HAP-1 (cell line): ENCODE data around the gene POU2F1.

Experiments used
- DNase-seq, 2 experiments: peaks; one replicate each; pipeline ENCODE4 v3.0.0-alpha.2; 2016 to 2020; ENCODE audit warnings: low spot score in 2 of 2
- H3K27me3 ChIP-seq: fragments of 250-450 bp; sonication (Bioruptor Pico); 2 replicates; pipeline ENCODE4 v1.5.1; 2020; ENCODE audit warnings: low read depth, mild to moderate bottlenecking, moderate library complexity
- H3K36me3 ChIP-seq: fragments of 250-450 bp; sonication (Bioruptor Pico); replicated peaks from 2 replicates; pipeline ENCODE4 v1.5.1; 2020; ENCODE audit warnings: mild to moderate bottlenecking
- H3K4me1 ChIP-seq: fragments of 250-450 bp; sonication (Bioruptor Pico); 2 replicates; pipeline ENCODE4 v1.5.1; 2020; ENCODE audit warnings: mild to moderate bottlenecking
- H3K4me3 ChIP-seq: fragments of 250-450 bp; sonication (Bioruptor Pico); 2 replicates; pipeline ENCODE4 v1.5.1; 2020; ENCODE audit warnings: mild to moderate bottlenecking, moderate library complexity
- H3K9me3 ChIP-seq: fragments of 250-450 bp; sonication (Bioruptor Pico); 2 replicates; pipeline ENCODE4 v1.5.1; 2020; ENCODE audit warnings: mild to moderate bottlenecking, moderate library complexity
- in situ Hi-C: fragments of 300-500 bp; cut with MboI; formaldehyde crosslinking; loops from 3 replicates; pipeline ENCODE4 v1.14.3; 2020; ENCODE audit warnings: low sequenced_read_pairs, inconsistent platforms, mixed read lengths

The POU2F1 gene

DNA sequence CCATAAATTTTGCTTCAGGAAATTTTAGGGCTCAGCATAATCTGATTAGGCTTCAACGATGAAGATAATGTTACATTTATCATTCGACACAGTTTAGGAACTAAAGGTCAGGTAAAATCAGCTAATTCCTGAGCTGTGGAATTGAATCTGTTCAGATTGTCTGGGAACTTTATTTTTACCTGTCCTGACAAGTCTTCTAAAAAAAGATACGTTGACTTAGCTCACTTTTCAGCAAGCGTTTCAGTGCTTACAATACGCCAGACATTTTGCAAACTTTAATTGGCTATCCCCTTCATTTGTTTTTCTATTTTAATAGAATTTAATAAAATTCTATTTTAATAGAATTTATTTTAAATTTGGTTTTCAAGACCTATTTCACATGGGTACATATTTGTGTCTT, 57.8 kb downstream of the POU2F1 start:
- in situ Hi-C loops = no loop called here

DNA sequence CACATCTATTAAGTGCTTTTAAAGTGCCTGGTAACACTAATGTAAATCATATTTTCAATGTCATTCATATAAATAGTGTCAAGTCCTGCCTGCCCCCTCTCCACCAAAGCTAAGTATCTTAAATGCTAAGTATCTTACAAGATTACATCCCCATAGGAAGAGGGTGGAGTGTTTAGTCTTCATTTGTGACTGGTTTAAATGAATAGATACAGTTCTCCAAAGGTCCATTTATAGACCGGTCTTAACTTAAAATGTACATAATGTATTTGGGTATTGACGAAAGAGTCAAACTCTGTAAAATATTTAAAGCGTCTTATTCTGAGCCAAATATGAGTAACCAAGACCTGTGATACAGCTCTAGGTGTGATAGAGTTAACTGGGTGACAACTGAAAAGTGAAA, 60.2 kb downstream of the POU2F1 start:
- Histone ChIP-seq H3K36me3 (no peaks in the 10 kb centered on the region), H3K9me3 (no peaks in the 10 kb centered on the region), H3K27me3 (no peaks in the 10 kb centered on the region), H3K4me3 (no peak overlapping the region), H3K4me1 (peaks cover 10% of the 10 kb centered on the region)
- in situ Hi-C loops = no loop called here
- no peak for DNase-seq

More for the DNA sequence above, 57.8 kb downstream of the POU2F1 start:
- Histone ChIP-seq H3K36me3 (no peaks in the 10 kb centered on the region), H3K4me1 (peaks cover 12% of the 10 kb centered on the region), H3K9me3 (no peaks in the 10 kb centered on the region), H3K4me3 (no peak overlapping the region), H3K27me3 (no peaks in the 10 kb centered on the region)
- DNase-seq = no peak

DNA sequence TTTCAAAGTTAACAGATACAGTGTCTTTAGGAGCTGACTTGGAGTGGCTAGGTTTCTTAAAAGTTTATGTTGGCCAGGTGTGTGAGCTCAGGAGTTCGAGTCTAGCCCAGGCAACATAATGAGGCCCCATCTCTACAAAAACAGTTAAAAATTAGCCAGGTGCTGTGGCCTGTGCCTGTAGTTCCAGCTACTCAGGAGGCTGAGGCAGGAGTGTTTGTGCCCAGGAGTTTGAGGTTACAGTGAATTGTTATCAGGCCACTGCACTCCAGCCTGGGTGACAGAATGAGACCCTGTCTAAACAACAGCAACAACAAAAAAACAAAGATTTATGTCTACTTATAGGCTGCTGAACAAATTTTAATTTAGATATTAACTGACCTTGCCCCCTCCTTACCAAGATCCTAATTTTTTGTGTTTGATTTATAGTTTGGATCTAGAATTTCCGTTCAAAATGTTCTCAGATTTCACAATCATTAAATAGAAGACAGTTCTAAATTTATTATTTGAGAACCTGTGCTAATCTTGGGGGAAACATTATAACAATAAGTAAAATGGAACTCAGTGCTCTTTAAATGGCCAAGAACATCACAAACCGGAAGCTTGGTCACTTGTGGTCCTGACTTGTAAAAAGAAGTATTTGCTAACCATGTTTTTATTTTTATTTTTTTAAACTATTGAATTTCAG, 67.8 kb downstream of the POU2F1 start:
- Histone ChIP-seq H3K36me3 (no peaks in the 10 kb centered on the region), H3K9me3 (no peaks in the 10 kb centered on the region), H3K4me3 (no peak overlapping the region), H3K27me3 (no peaks in the 10 kb centered on the region), H3K4me1 (peaks cover 29% of the 10 kb centered on the region)
- no peak for DNase-seq
- in situ Hi-C loops = no loop called here

DNA sequence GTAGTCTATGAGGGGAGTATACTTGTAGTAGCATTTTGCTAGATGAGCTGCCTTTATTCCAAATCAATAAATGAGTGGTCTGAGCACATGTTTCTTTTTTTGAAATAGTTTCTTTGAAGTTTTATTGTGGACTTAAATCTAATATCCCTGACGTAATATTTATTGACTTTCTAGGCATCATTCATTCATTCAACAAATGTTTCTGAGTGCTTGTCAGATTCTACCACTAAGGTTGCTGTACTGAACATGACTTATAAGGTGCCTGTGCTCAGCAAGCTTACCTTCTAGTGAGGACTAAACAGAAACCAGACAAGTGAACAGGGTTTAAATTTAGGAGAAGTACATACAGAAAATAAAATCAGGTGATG, 68.4 kb downstream of the POU2F1 start:
- in situ Hi-C loops = no loop called here
- H3K9me3 ChIP-seq = no peaks in the 10 kb centered on the region

DNA sequence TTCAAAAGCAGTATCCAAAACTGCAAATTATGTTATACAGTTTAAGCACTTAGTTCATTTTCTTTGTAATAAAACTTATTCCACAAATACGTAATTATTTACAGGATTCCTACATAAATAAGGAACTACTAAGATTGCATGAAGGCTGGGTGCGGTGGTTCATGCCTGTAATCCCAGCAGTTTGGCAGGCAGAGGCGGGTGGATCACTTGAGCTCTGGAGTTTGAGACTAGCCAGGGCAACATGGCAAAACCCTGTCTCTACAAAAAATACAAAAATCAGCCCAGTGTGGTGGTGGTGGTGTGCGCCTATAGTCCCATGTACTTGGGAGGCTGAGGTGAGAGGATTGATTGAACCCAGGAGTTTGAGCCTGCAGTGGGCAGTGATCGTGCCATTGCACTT, 69.3 kb downstream of the POU2F1 start:
- DNase-seq = no peak
- in situ Hi-C loops = no loop called here
- peaks cover 29% of the 10 kb centered on the region for H3K4me1 ChIP-seq
- H3K9me3 ChIP-seq = no peaks in the 10 kb centered on the region
- no peaks in the 10 kb centered on the region for H3K27me3 ChIP-seq
- no peaks in the 10 kb centered on the region for H3K36me3 ChIP-seq
- H3K4me3 ChIP-seq = no peak overlapping the region

More for the DNA sequence above, 68.4 kb downstream of the POU2F1 start:
- no peak for DNase-seq
- Histone ChIP-seq H3K27me3 (no peaks in the 10 kb centered on the region), H3K4me3 (no peak overlapping the region), H3K4me1 (peaks cover 29% of the 10 kb centered on the region), H3K36me3 (no peaks in the 10 kb centered on the region)

DNA sequence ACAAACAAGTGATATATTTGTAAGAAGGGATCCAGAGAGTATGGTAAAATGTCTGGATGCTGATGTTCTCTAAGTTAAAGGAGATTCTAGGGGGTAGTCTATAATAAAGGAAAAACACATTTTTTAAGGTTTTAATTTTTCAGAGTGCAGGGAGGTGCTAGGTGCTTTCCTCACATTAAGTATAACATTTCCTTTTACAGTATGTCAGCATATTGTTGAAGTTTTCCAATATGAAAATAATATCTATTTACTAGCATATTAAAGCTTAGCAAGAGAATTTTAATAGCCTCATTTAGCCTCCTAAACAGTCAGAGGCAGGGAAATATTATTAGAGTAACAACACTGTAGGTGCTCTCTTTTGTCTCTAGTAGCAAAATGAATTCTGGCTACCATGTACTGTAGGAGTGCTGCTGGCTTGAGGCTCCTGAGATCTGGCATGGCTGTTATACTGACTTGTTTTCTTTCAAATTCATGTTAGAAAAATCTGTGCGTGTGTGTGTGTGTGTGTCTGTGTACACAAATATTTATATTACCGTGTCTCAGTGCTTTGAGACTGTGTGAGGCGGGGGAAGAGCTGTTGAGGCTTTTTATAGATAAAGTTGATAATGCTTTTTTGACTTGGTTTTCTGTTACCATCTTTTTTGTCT, 71.0 kb downstream of the POU2F1 start:
- no peaks in the 10 kb centered on the region for H3K36me3 ChIP-seq
- no peak for DNase-seq
- H3K4me1 ChIP-seq = peaks cover 30% of the 10 kb centered on the region
- H3K9me3 ChIP-seq = no peaks in the 10 kb centered on the region
- H3K27me3 ChIP-seq = no peaks in the 10 kb centered on the region
- in situ Hi-C loops = no loop called here
- no peak overlapping the region for H3K4me3 ChIP-seq

DNA sequence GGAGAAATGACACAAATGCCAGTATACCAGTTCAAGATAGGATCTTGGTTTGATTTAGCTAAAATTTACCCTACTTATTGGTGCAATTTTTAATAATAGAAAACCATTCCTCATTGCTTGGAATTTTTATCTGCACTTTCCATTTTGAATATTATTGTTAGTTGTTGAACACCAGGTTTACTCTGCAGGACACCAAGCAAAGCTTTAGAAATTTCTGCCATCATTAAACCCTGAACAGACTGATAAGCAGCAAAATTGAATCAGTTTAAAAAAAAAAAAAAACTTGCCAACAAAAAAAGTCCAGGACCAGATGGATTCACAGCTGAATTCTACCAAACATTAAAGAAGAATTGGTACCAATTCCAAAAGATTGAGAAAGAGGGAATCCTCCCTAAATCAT, 71.5 kb downstream of the POU2F1 start:
- no peaks in the 10 kb centered on the region for H3K9me3 ChIP-seq
- no peaks in the 10 kb centered on the region for H3K27me3 ChIP-seq
- no peaks in the 10 kb centered on the region for H3K36me3 ChIP-seq
- H3K4me1 ChIP-seq = peaks cover 30% of the 10 kb centered on the region
- in situ Hi-C loops = no loop called here
- no peak overlapping the region for H3K4me3 ChIP-seq
- no peak for DNase-seq

DNA sequence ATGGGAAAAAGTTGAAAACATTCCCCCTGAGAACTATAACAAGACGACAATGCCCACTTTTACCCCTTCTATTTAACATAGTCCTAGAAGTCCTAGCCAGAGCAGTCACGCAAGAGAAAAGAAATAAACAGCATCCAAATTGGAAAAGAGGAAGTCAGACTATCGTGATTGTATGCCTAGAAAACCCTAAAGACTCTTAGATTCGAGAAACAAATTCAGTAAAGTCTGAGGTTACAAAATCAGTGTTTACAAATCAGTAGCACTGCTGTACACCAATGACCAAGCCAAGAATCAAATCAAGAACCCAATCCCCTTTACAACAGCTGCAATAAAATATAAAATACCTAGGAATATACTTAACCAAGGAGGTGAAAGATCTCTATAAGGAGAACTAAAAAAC, 72.4 kb downstream of the POU2F1 start:
- H3K4me3 ChIP-seq = no peak overlapping the region
- no peaks in the 10 kb centered on the region for H3K27me3 ChIP-seq
- in situ Hi-C loops = no loop called here

DNA sequence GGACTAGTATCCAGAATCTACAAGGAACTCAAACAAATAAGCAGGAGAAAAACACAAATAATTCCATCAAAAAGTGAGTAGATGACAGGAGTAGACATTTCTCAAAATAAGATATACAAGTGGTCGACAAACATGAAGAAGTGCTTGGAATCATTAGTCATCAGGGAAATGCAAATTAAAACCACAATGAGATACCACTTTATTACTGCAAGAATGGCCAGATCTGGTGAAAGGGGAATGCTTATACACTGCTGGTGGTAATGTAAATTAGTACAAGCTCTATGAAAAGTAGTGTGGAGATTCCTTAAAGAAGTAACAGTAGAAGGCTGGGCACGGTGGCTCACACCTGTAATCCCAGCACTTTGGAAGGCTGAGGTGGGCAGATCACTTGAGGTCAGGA, 73.8 kb downstream of the POU2F1 start:
- DNase-seq = no peak
- Histone ChIP-seq H3K4me3 (no peak overlapping the region), H3K36me3 (no peaks in the 10 kb centered on the region), H3K9me3 (no peaks in the 10 kb centered on the region), H3K27me3 (no peaks in the 10 kb centered on the region), H3K4me1 (peaks cover 23% of the 10 kb centered on the region)
- in situ Hi-C loops = no loop called here

More for the DNA sequence above, 72.4 kb downstream of the POU2F1 start:
- Histone ChIP-seq H3K4me1 (peaks cover 26% of the 10 kb centered on the region), H3K36me3 (no peaks in the 10 kb centered on the region), H3K9me3 (no peaks in the 10 kb centered on the region)
- DNase-seq = no peak

DNA sequence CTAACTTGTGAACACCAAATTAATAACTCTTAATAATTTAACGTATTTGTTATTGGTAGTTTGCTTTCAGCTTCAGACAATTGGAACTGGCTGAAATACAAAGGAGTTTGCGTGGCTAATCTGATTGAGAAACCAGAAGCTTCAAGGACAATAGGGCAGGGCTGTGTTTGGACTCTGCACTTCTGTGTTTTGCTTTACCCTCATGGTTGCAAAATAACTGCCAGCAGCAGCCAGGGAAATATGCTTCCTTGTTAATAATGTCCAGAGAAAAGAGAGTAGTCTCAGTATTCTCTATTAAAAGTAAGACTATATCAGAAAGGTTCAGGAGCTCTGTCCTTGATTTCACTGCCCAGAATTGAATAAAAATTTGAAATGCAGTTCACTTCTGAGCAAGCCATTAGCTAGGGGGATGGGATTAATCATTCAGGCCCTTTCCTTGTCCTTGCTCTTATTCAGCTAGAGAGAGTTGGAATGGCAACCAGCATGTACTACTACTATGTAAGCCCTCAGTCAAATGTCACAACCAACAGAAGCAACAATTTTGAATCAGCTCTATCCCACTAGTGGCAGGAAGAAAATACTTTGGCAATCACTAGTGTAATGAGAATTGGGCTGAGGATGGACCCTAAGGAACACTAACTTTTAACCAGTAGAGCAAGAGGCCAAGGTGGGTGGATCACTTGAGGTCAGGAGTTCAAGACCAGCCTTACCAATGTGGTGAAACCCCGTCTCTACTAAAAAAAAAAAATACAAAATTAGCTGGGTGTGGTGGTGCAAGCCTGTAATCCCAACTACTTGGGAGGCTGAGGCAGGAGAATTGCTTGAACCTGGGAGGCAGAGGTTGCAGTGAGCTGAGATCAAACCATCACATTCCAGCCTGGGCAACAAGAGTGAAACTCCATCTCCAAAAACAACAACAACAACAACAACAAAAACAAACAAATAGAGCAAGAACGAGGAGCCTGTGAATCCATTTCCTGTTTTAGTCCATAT, 76.8 kb downstream of the POU2F1 start:
- Histone ChIP-seq H3K36me3 (no peaks in the 10 kb centered on the region), H3K27me3 (no peaks in the 10 kb centered on the region), H3K4me1 (peaks cover 23% of the 10 kb centered on the region), H3K9me3 (no peaks in the 10 kb centered on the region), H3K4me3 (no peak overlapping the region)
- in situ Hi-C loops = no loop called here
- DNase-seq = peak; percentile 43 to 69

DNA sequence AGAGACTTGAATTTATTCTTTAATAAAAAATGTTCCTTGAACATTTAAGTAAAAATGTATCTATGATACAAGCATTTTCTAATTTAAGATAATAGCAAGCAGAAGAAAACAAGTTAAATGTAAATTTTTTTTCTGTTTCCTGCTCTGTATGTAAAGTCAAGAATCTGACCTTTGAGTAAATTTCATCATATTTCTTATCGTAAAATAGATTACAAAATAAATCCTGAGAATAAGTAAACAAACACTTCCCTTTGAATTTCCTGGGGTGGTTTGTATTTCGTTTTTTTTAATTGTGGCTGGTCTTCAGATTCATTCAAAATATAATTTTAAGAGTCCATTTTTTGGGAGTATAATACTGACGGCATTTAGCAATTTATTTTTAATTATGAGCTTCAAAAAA, 77.6 kb downstream of the POU2F1 start:
- H3K36me3 ChIP-seq = no peaks in the 10 kb centered on the region
- H3K4me1 ChIP-seq = peaks cover 23% of the 10 kb centered on the region
- H3K27me3 ChIP-seq = no peaks in the 10 kb centered on the region
- no peak for DNase-seq
- H3K9me3 ChIP-seq = no peaks in the 10 kb centered on the region
- in situ Hi-C loops = no loop called here
- H3K4me3 ChIP-seq = no peak overlapping the region

DNA sequence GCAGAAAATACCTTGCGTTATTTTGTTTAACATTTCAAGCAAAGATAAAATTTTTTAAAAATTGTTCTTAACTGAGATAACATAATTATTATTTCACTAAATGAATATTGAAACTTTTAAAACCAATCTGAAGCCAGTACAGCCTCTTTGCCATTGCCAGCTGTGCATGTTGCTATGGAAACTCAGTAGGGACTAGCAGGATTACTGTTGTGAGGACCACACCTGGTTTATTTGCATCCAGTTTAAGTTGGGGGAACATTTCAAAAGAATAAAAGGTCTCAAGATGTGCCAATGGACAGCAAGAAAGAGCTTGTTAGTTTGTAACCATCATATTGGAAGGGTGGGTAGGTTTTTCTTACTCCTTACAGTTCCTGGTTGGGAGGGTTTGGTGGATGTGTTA, 80.7 kb downstream of the POU2F1 start:
- H3K9me3 ChIP-seq = no peaks in the 10 kb centered on the region
- in situ Hi-C loops = no loop called here
- no peak for DNase-seq

DNA sequence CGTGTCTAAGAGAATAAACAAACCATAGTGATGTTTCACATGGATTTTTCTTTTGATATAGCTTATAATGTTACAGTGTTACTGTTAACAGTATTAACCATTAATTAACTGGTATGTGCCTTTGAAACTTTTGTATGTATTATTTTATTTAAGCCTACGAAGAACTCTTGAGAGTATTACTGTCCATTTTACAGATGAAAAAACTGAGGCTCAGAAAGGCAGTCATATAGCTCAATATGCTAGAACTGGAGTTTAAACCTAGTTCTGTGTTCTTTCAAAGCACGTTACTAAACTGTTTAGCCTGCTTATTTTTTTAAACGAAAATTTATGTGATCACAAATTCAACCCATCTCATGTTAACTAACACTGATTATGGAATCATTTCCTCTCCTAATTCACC, 83.5 kb downstream of the POU2F1 start:
- no peaks in the 10 kb centered on the region for H3K9me3 ChIP-seq
- no peak overlapping the region for H3K4me3 ChIP-seq
- no peaks in the 10 kb centered on the region for H3K36me3 ChIP-seq
- DNase-seq = no peak
- H3K27me3 ChIP-seq = no peaks in the 10 kb centered on the region
- H3K4me1 ChIP-seq = peaks cover 8% of the 10 kb centered on the region
- in situ Hi-C loops = no loop called here

More for the DNA sequence above, 80.7 kb downstream of the POU2F1 start:
- Histone ChIP-seq H3K36me3 (no peaks in the 10 kb centered on the region), H3K4me1 (peaks cover 21% of the 10 kb centered on the region), H3K4me3 (no peak overlapping the region), H3K27me3 (no peaks in the 10 kb centered on the region)
